ENCODE data around the gene NPM1.
A peak's percentile ranks its signal among the peaks of the same experiment; 100 is the strongest.
"Not testable (repeated sequence)": the region's sequence is repeated elsewhere in the genome, so short reads cannot be mapped to it uniquely, and the experiment has no call there.

Gene NPM1, protein sequence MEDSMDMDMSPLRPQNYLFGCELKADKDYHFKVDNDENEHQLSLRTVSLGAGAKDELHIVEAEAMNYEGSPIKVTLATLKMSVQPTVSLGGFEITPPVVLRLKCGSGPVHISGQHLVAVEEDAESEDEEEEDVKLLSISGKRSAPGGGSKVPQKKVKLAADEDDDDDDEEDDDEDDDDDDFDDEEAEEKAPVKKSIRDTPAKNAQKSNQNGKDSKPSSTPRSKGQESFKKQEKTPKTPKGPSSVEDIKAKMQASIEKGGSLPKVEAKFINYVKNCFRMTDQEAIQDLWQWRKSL

GRCh38 chr5:171387345-171387969 is at the start of gene NPM1:
NPM1 (plus strand) TSS chr5:171387849; CDS start chr5:171387949, 100 bp downstream.
- peak; percentile 85 to 97 (median 94) for DNase-seq (ENCODE audit: low read depth in 4 of 4, low spot score in 1 of 4)

- DNase-seq (ENCODE audit: low read depth in 4 of 4, low spot score in 1 of 4): no peak
Measured at GRCh38 chr5:171340042-171340441, 47.6 kb upstream of the NPM1 start.

DNA sequence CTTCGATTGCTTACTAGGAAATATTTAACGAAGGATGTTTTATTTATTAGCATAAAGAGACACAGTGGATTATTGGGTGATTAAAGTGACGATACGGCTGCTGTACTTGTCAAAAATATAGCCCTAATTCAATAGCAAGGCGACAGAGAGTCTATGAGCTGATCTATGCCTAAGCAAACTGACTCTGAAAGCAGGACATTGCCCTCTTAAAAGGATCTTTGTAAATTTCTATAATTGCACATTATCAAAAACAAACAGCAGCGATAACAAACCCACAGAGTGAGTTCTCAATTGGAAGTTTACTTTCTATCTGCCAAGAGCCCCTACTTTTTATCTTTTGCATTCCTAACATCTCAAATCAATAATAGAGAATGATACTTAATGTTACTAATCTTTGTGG is 47.2 kb upstream of the NPM1 start:
- DNase-seq (ENCODE audit: low read depth in 4 of 4, low spot score in 1 of 4): no peak

GRCh38 chr5:171342362-171343111 is 45.1 kb upstream of the NPM1 start:
- peak in 1 of 4 experiments; percentile 12 for DNase-seq (ENCODE audit: low read depth in 4 of 4, low spot score in 1 of 4)

DNA sequence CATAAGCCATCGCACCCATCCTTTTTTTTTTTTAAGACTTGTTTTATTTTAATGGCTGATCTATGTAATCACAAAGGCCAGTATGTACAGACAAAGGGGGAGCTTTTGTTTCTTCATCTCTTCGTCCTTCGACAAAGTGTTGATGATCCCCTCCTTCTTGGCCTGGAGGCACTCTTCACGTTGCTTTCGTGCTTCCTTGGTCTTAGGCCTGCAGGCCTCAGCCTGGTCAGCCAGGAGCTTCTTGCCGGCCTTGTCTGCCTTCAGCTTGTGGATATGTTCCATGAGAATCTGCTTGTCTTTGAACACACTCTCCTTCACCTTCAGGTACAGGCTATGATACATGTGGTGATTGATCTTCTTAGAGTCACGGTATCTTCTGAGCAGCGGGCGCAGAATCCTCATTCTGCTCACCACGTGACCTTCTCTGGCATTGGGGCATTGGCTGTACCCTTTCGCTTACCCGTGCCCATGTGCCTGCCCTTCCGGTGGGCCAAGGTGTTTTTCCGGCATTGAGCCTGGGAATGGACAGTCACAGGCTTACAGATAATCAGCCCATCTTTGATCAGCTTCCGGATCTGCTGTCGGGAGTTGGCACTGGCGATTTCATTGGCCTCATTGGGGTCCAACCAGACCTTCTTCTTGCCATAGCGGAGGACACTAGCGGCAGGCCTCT is 42.6 kb upstream of the NPM1 start:
- DNase-seq (ENCODE audit: low read depth in 4 of 4, low spot score in 1 of 4): no peak

GRCh38 chr5:171351536-171352073 is 36.0 kb upstream of the NPM1 start:
- no peak for DNase-seq (ENCODE audit: low read depth in 4 of 4, low spot score in 1 of 4)

DNA sequence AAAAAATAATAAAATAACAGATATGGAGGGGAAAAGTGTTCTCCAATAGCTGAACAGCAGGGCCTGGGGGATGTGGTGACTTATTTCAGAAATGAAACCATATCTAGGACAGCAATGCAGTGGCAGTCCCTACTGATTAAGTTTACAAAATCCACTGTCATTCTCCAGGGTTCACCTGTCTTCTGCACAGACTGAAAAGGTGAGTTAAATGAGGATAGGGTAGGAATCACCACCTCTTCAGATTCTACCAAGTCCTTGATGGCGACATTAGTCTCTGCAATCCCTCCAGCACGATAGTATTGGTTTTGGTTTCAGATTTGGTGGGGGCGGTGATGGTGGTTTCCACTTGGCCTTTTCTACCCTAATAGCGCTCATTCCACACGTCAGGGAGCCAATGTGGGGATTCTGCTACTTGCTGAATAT is 32.3 kb upstream of the NPM1 start:
- DNase-seq (ENCODE audit: low read depth in 4 of 4, low spot score in 1 of 4): peak in 1 of 4 experiments; percentile 12

DNA sequence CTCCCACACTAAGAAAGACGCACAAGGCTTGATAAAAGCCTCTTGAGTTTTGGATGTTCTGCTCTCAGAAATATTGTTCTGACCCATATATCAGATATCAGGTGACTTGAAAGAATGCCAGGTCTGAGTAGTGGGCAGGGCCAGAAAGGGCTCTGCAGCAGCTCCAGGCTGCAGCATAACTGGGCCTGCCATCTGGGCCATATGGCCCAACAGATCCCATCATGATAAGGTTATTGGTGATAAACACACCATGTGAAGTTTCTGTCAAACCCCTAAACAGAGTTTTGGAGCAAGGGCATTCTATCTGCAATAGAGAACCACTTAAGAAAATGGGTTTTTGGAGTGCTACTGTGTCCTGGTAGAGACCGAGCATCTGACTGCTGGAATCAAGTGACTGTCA is 29.8 kb upstream of the NPM1 start:
- no peak for DNase-seq (ENCODE audit: low read depth in 4 of 4, low spot score in 1 of 4)

GRCh38 chr5:171361151-171361550 is 26.5 kb upstream of the NPM1 start:
- not testable (repeated sequence) for DNase-seq (ENCODE audit: low read depth in 4 of 4, low spot score in 1 of 4)

DNA sequence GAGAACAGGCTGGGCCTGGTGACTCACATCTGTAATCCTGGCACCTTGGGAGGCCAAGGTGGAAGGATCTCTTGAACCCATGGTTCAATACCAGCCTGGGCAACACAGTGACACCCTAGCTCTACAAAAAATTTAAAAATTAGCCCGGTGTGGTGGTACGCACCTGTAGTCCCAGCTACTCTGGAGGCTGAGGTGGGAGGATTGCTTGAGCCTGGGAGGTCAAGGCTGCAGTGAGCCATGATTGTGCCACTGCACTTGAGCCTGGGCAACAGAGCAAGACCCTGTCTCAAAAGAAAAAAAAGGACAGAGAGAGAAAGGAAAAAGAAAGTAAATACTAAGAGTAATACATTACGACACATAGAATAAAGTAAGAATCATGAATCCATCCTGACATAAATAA is 24.4 kb upstream of the NPM1 start:
- not testable (repeated sequence) for DNase-seq (ENCODE audit: low read depth in 4 of 4, low spot score in 1 of 4)

- no peak for DNase-seq (ENCODE audit: low read depth in 4 of 4, low spot score in 1 of 4)
Measured at GRCh38 chr5:171363846-171364245, 23.8 kb upstream of the NPM1 start.

DNA sequence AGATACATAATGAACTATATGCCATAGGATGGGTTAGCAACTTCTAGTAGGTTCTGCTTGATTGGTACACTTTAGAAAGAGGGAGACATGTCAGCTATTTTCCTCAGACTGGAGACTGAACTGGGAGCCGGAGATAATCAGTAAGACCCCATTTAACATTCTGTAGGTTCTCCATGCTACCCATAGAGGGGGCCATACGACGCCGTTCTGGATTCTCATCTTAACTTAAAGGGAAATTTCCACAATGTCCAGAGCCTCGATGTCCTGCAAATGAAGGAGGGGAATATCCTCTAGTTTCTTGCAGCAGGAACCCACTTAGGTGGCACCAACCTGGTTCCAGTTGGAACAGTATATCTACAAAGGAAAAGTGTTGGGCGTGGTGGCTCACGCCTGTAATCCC is 22.3 kb upstream of the NPM1 start:
- DNase-seq (ENCODE audit: low read depth in 4 of 4, low spot score in 1 of 4): no peak

GRCh38 chr5:171366645-171367044 is 21.0 kb upstream of the NPM1 start:
- DNase-seq (ENCODE audit: low read depth in 4 of 4, low spot score in 1 of 4): no peak

DNA sequence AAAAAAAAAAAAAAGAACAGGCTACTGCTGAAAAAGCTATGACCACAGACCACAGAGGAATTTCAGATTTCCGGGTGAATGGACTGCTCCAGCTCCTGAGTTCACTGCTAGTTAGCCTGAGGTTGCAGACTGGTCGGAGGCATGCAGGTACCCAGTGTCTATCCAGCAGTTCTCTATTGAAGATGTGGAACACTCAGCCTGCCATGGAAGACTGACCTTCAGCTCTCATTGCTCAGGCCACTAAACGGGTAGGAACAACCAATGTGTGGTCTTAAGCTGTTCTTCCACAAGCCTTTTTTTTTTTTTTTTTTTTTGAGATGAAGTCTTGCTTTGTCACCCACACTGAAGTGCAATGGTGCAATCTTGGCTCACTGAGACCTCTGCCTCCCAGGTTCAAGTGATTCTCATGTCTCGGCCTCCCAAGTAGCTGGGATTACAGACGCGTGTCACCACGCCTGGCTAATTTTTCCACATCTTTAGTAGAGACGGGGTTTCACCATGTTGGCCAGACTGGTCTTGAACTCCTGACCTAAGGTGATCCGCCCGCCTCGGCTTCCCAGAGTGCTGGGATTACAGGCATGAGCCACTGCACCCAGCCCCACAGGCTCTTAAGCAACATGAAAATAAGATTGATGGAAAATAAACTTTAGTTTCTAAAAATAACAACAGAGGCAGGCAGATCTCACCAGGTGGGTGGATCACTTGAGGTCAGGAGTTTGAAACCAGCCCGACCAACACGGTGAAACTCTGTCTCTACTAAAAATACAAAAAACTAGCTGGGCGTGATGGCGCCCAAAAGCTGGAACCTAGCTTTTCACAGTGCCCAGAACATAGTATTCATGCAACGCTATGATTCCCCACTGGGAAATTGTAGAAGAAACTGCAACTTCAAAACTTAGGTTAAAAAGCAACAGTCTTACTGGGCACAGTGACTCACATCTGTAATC is 20.0 kb upstream of the NPM1 start:
- no peak for DNase-seq (ENCODE audit: low read depth in 4 of 4, low spot score in 1 of 4)

DNA sequence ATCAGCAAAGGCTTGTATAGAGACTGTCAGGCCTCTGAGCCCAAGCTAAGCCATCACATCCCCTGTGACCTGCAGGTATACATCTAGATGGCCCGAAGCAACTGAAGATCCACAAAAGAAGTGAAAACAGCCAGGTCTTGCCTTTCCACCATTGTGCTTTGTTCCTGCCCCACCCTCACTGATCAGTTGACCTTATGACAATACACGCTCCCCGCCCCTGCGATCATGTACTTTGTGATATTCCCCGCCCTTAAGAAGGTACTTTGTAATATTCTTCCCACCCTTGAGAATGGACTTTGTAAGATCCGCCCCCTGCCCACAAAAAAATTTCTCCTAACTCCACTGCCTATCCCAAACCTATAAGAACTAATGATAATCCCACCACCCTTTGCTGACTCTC is 18.6 kb upstream of the NPM1 start:
- DNase-seq (ENCODE audit: low read depth in 4 of 4, low spot score in 1 of 4): no peak

GRCh38 chr5:171369898-171370297 is 17.8 kb upstream of the NPM1 start:
- DNase-seq (ENCODE audit: low read depth in 4 of 4, low spot score in 1 of 4): no peak

GRCh38 chr5:171370881-171371280 is 16.8 kb upstream of the NPM1 start:
- DNase-seq (ENCODE audit: low read depth in 4 of 4, low spot score in 1 of 4): not testable (repeated sequence)

GRCh38 chr5:171371326-171371725 is 16.3 kb upstream of the NPM1 start:
- DNase-seq (ENCODE audit: low read depth in 4 of 4, low spot score in 1 of 4): no peak

GRCh38 chr5:171379961-171380360 is 7.7 kb upstream of the NPM1 start:
- DNase-seq (ENCODE audit: low read depth in 4 of 4, low spot score in 1 of 4): no peak

GRCh38 chr5:171384416-171384815 is 3.2 kb upstream of the NPM1 start:
- not testable (repeated sequence) for DNase-seq (ENCODE audit: low read depth in 4 of 4, low spot score in 1 of 4)
